HG02798 (cell line): Measurements from ENCODE around the gene SUN5.
"Not testable (repeated sequence)": the region's sequence is repeated elsewhere in the genome, so short reads cannot be mapped to it uniquely, and the experiment has no call there.

Source experiments
- ATAC-seq: cut with Tn5 transposase; IDR thresholded peaks from one replicate; pipeline ENCODE4 v1.9.1; 2021; ENCODE audit warnings: mild to moderate bottlenecking; ENCODE audit not compliant: unreplicated experiment, poor library complexity

Gene SUN5

GRCh38 chr20:33004141-33004751 lies at the start of gene SUN5:
Gene SUN5, minus strand, starts transcription at chr20:33004433. Its CDS starts 93 bp downstream, at chr20:33004340.
- ATAC-seq: no peak

- ATAC-seq: no peak
Observed at GRCh38 chr20:33053291-33054106, 49.3 kb upstream of the SUN5 start, which contains the start of gene BPIFB3. Gene BPIFB3, plus strand, starts transcription at chr20:33053903. Its CDS starts 1,533 bp downstream, at chr20:33055436.

- no peak for ATAC-seq
Observed at GRCh38 chr20:33051333-33051732, 47.1 kb upstream of the SUN5 start.

GRCh38 chr20:33046412-33046811 lies 42.2 kb upstream of the SUN5 start:
- ATAC-seq: no peak

GRCh38 chr20:33045129-33045721 lies 41.0 kb upstream of the SUN5 start:
- ATAC-seq: not testable (repeated sequence)

GRCh38 chr20:33043731-33044181 lies 39.5 kb upstream of the SUN5 start:
- no peak for ATAC-seq

- no peak for ATAC-seq
Observed at GRCh38 chr20:33042983-33043730, 38.9 kb upstream of the SUN5 start.

GRCh38 chr20:33042430-33042829 lies 38.2 kb upstream of the SUN5 start:
- no peak for ATAC-seq

GRCh38 chr20:33038243-33038642 lies 34.0 kb upstream of the SUN5 start:
- ATAC-seq: no peak

GRCh38 chr20:33037456-33037855 lies 33.2 kb upstream of the SUN5 start:
- ATAC-seq: no peak

GRCh38 chr20:33034901-33035492 lies 30.8 kb upstream of the SUN5 start:
- no peak for ATAC-seq

- ATAC-seq: no peak
Observed at GRCh38 chr20:33034115-33034514, 29.9 kb upstream of the SUN5 start.

- ATAC-seq: no peak
Observed at GRCh38 chr20:33033381-33033780, 29.1 kb upstream of the SUN5 start.

- ATAC-seq: no peak
Observed at GRCh38 chr20:33032555-33032954, 28.3 kb upstream of the SUN5 start.

GRCh38 chr20:33031531-33031930 lies 27.3 kb upstream of the SUN5 start, which contains the start of gene BPIFB6:
Gene BPIFB6, plus strand, starts transcription at chr20:33031648. Its CDS starts 0 bp downstream, at chr20:33031648.
- no peak for ATAC-seq

GRCh38 chr20:33030569-33030968 lies 26.3 kb upstream of the SUN5 start:
- no peak for ATAC-seq

- no peak for ATAC-seq
Observed at GRCh38 chr20:33030076-33030475, 25.8 kb upstream of the SUN5 start.

GRCh38 chr20:33028875-33029274 lies 24.6 kb upstream of the SUN5 start:
- no peak for ATAC-seq

- no peak for ATAC-seq
Observed at GRCh38 chr20:33027769-33028751, 23.8 kb upstream of the SUN5 start.
